Activated CD8-positive, alpha-beta memory T cell treated with anti-CD3 and anti-CD28 coated beads, Interleukin-2, amount 50 U/mL, for 24 hours (primary cell): ENCODE measurements around the gene SLC29A2.
"Not testable (repeated sequence)": the region's sequence is repeated elsewhere in the genome, so short reads cannot be mapped to it uniquely, and the experiment has no call there.

Experiments used
- DNase-seq: peaks from one replicate; pipeline ENCODE4 v3.0.0-alpha.2; 2020; ENCODE audit errors: extremely low read depth

Gene SLC29A2

GRCh38 chr11:66384316-66384715 lies 12.8 kb upstream of the SLC29A2 start:
- DNase-seq, result not testable (repeated sequence)

GRCh38 chr11:66380264-66380663 lies 8.7 kb upstream of the SLC29A2 start:
- DNase-seq, result not testable (repeated sequence)

GRCh38 chr11:66373690-66374287 lies 2.2 kb upstream of the SLC29A2 start:
- not testable (repeated sequence) for DNase-seq

- DNase-seq, result no peak
Observed at GRCh38 chr11:66373265-66373664, 1.7 kb upstream of the SLC29A2 start.

GRCh38 chr11:66369073-66369894 lies 2.3 kb downstream of the SLC29A2 start:
- DNase-seq, result no peak

GRCh38 chr11:66368484-66368883 lies 3.1 kb downstream of the SLC29A2 start:
- no peak for DNase-seq

- no peak for DNase-seq
Observed at GRCh38 chr11:66367561-66368312, 3.8 kb downstream of the SLC29A2 start.

GRCh38 chr11:66366844-66367477 lies 4.6 kb downstream of the SLC29A2 start:
- DNase-seq, result no peak

GRCh38 chr11:66365711-66366619 lies 5.6 kb downstream of the SLC29A2 start:
- DNase-seq, result no peak

- DNase-seq, result no peak
Observed at GRCh38 chr11:66365166-66365565, 6.4 kb downstream of the SLC29A2 start.

GRCh38 chr11:66363805-66364535 lies 7.6 kb downstream of the SLC29A2 start:
- peak; percentile 35 for DNase-seq

GRCh38 chr11:66363187-66363601 lies 8.4 kb downstream of the SLC29A2 start:
- DNase-seq, result no peak

- no peak for DNase-seq
Observed at GRCh38 chr11:66362481-66363147, 8.9 kb downstream of the SLC29A2 start.

GRCh38 chr11:66361502-66361941 lies 10.0 kb downstream of the SLC29A2 start:
- DNase-seq, result no peak

GRCh38 chr11:66360406-66361073 lies 11.0 kb downstream of the SLC29A2 start:
- DNase-seq, result no peak

GRCh38 chr11:66359662-66360087 lies 11.9 kb downstream of the SLC29A2 start:
- DNase-seq, result no peak

- not testable (repeated sequence) for DNase-seq
Observed at GRCh38 chr11:66350560-66351235, 20.9 kb downstream of the SLC29A2 start.

GRCh38 chr11:66349084-66349386 lies 22.5 kb downstream of the SLC29A2 start:
- DNase-seq, result no peak
